Measurements from ENCODE around the gene SLC35E2B.
A peak's percentile ranks its signal among the peaks of the same experiment; 100 is the strongest.
"Not testable (repeated sequence)": the region's sequence is repeated elsewhere in the genome, so short reads cannot be mapped to it uniquely, and the experiment has no call there.

The SLC35E2B gene

GRCh38 chr1:1677718-1678580, 14.6 kb downstream of the SLC35E2B start:
- H3K4me2 ChIP-seq (ENCODE audit: low read length), result peak overlapping the region; percentile 66
- H3F3A ChIP-seq (ENCODE audit: insufficient read depth, low read length), result no peaks in the 10 kb centered on the region
- no peak overlapping the region for H2AFZ ChIP-seq (ENCODE audit: low read length)
- H3K4me1 ChIP-seq (ENCODE audit: insufficient read depth, low read length, severe bottlenecking), result peaks cover 35% of the 10 kb centered on the region
- peak overlapping the region; percentile 53; the same call in 1 of the 2 replicates for H3K9ac ChIP-seq (ENCODE audit: low read length)
- TF ChIP-seq EZH2 (IDR thresholded peaks at IDR 0.05; ENCODE audit: borderline replicate concordance, low read length) (no peak), CTCF (IDR thresholded peaks at IDR 0.05; ENCODE audit: low read length) (no peak)
- H3K79me2 ChIP-seq (ENCODE audit: insufficient read depth, low read length), result no peaks in the 10 kb centered on the region
- H3K4me3 ChIP-seq (ENCODE audit: low read depth, low read length, poor library complexity, severe bottlenecking), result peak overlapping the region; percentile 49
- peak overlapping the region; percentile 91 for H3K27ac ChIP-seq (ENCODE audit: low read depth, low read length, poor library complexity, severe bottlenecking)
- H3K27me3 ChIP-seq (ENCODE audit: insufficient read depth, low read length), result no peaks in the 10 kb centered on the region
- no peaks in the 10 kb centered on the region for H3K9me3 ChIP-seq (ENCODE audit: low read length)
- H3K9me2 ChIP-seq (ENCODE audit: low read depth, low read length), result no peaks in the 10 kb centered on the region
- no peaks in the 10 kb centered on the region for H4K20me1 ChIP-seq (ENCODE audit: insufficient read depth, low read length)
- H3K36me3 ChIP-seq (ENCODE audit: insufficient read depth, low read length), result no peaks in the 10 kb centered on the region

- Histone ChIP-seq H3K36me3 (ENCODE audit: insufficient read depth, low read length) (peaks cover 11% of the 10 kb centered on the region; the same call in 1 of the 2 replicates), H3K4me1 (ENCODE audit: insufficient read depth, low read length, severe bottlenecking) (peaks cover 35% of the 10 kb centered on the region)
- not testable (repeated sequence) for H3K9me2 ChIP-seq (ENCODE audit: low read depth, low read length); H3K79me2 ChIP-seq (ENCODE audit: insufficient read depth, low read length); H3K9ac ChIP-seq (ENCODE audit: low read length); H3K4me3 ChIP-seq (ENCODE audit: low read depth, low read length, poor library complexity, severe bottlenecking); H3K27me3 ChIP-seq (ENCODE audit: insufficient read depth, low read length); H3K27ac ChIP-seq (ENCODE audit: low read depth, low read length, poor library complexity, severe bottlenecking); H2AFZ ChIP-seq (ENCODE audit: low read length); H3K4me2 ChIP-seq (ENCODE audit: low read length); H3F3A ChIP-seq (ENCODE audit: insufficient read depth, low read length); H4K20me1 ChIP-seq (ENCODE audit: insufficient read depth, low read length); H3K9me3 ChIP-seq (ENCODE audit: low read length)
Measured at GRCh38 chr1:1676087-1676486, 16.5 kb downstream of the SLC35E2B start.

- H4K20me1 ChIP-seq (ENCODE audit: insufficient read depth, low read length); H3K27me3 ChIP-seq (ENCODE audit: insufficient read depth, low read length); H3K4me2 ChIP-seq (ENCODE audit: low read length); H3K4me3 ChIP-seq (ENCODE audit: low read depth, low read length, poor library complexity, severe bottlenecking); H3K27ac ChIP-seq (ENCODE audit: low read depth, low read length, poor library complexity, severe bottlenecking); H3K9me2 ChIP-seq (ENCODE audit: low read depth, low read length); H3K9ac ChIP-seq (ENCODE audit: low read length); H3F3A ChIP-seq (ENCODE audit: insufficient read depth, low read length); H2AFZ ChIP-seq (ENCODE audit: low read length); H3K79me2 ChIP-seq (ENCODE audit: insufficient read depth, low read length); H3K9me3 ChIP-seq (ENCODE audit: low read length): not testable (repeated sequence)
- Histone ChIP-seq H3K36me3 (ENCODE audit: insufficient read depth, low read length) (peaks cover 17% of the 10 kb centered on the region; the same call in 1 of the 2 replicates), H3K4me1 (ENCODE audit: insufficient read depth, low read length, severe bottlenecking) (peaks cover 35% of the 10 kb centered on the region)
Measured at GRCh38 chr1:1675218-1675617, 17.4 kb downstream of the SLC35E2B start.

DNA sequence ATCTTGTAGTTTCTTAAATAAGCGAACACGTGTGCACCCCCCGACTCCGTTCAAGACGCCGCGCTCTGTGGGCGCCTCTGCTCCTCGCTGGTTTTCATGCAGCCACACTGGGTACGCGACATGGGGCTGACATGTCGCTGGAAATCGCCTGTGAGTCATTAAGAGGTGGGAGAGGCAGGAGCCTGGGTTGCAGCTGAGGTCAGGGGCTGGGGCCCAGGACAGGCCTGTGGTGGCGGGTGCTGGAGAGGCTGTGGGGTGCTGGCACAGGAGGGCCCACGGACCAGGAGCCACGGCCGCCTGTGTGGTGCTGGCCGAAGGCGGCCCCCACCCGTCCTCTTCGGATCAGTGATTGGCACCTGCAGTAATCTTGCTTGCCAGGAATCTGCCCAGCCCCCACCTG, 17.8 kb downstream of the SLC35E2B start:
- H3K27me3 ChIP-seq (ENCODE audit: insufficient read depth, low read length); H3K79me2 ChIP-seq (ENCODE audit: insufficient read depth, low read length); H2AFZ ChIP-seq (ENCODE audit: low read length); H3K27ac ChIP-seq (ENCODE audit: low read depth, low read length, poor library complexity, severe bottlenecking); H3K9me3 ChIP-seq (ENCODE audit: low read length); H3K9me2 ChIP-seq (ENCODE audit: low read depth, low read length); H3K4me3 ChIP-seq (ENCODE audit: low read depth, low read length, poor library complexity, severe bottlenecking); H3K4me2 ChIP-seq (ENCODE audit: low read length); H4K20me1 ChIP-seq (ENCODE audit: insufficient read depth, low read length); H3F3A ChIP-seq (ENCODE audit: insufficient read depth, low read length); H3K9ac ChIP-seq (ENCODE audit: low read length): not testable (repeated sequence)
- peaks cover 18% of the 10 kb centered on the region; the same call in 1 of the 2 replicates for H3K36me3 ChIP-seq (ENCODE audit: insufficient read depth, low read length)
- peaks cover 35% of the 10 kb centered on the region for H3K4me1 ChIP-seq (ENCODE audit: insufficient read depth, low read length, severe bottlenecking)
